ENCODE data around the gene GRB10.

- no peak for TF ChIP-seq POLR2A (IDR thresholded peaks at IDR 0.05; ENCODE audit: control extremely low read depth in 1 of 2, low read depth in 2 of 2, low read length in 2 of 2)
- TF ChIP-seq CTCF (IDR thresholded peaks at IDR 0.05; ENCODE audit: control extremely low read depth in 1 of 3, insufficient read depth in 1 of 3, low read depth in 1 of 3, low read length in 3 of 3) = no peak
- TF ChIP-seq EZH2 (IDR thresholded peaks at IDR 0.05; ENCODE audit: low read depth, low read length, severe bottlenecking) = no peak
- TF ChIP-seq POLR2AphosphoS5 (IDR thresholded peaks at IDR 0.05; ENCODE audit: low read depth, low read length) = no peak
- TF ChIP-seq ATF3 (IDR thresholded peaks at IDR 0.05; ENCODE audit: insufficient read depth, low read depth, low read length) = no peak
- TF ChIP-seq YY1 (IDR thresholded peaks at IDR 0.05; ENCODE audit: low read depth, low read length) = no peak
- TF ChIP-seq TBP (IDR thresholded peaks at IDR 0.05; ENCODE audit: low read depth, low read length) = no peak
- TF ChIP-seq CBX5 (IDR thresholded peaks at IDR 0.05; ENCODE audit: low read depth, low read length) = no peak
- TF ChIP-seq KDM1A (IDR thresholded peaks at IDR 0.05; ENCODE audit: borderline replicate concordance, low read length) = peak; percentile 42; the same call in 1 of the 2 replicates
- no peak for TF ChIP-seq RAD21 (IDR thresholded peaks at IDR 0.05 in 1 of 2, conservative IDR thresholded peaks at IDR 0.05 in 1 of 2; ENCODE audit: low read depth in 2 of 2, low read length in 2 of 2)
- TF ChIP-seq RNF2 (IDR thresholded peaks at IDR 0.05; ENCODE audit: borderline replicate concordance, low read depth, low read length, missing control alignments, poor library complexity, severe bottlenecking) = no peak
Observed at GRCh38 chr7:50803359-50804337, 21.0 kb upstream of the GRB10 start.

Measured in H1 (cell line).